GM18520 (cell line): Measurements from ENCODE around the gene ZNF462.

Experiments used
- ATAC-seq: cut with Tn5 transposase; IDR thresholded peaks from one replicate; pipeline ENCODE4 v1.9.1; 2021; ENCODE audit not compliant: unreplicated experiment

Gene ZNF462

DNA sequence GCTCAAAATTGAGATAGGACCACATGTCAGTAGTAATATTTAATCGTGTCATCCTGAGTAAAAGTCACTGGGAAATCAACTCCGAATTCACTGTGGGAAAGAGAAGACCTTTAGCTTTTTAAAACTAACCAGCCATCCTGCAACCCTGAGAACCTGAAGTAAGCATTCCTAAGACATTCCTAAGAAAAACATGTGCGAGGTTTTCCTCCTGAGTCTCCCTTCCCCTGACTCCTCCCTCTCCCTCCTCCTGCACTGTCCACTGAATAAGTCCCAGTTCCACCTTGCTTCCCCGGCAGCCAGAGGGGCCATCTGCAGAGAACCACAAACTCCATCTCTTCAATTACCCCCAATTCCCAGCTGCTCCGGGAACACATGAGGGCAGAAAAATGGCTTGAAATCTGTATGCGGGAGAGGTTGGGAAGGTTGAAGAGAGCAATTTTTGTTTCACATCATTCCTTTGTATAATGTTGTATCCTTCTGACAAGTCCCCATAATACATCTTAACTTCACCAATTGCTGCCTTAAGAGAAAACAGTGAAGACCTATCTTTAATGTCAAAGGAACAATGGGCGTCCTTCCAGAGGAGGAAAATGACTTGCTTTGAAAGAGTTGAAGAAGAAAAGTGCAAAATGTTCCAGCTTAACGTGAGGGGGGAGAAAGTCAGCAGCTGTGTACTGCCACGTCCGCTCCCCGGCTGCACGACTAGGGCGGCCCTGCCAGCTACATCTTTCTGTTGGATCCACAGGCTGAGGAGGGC is 186.3 kb downstream of the ZNF462 start:
- no peak for ATAC-seq

DNA sequence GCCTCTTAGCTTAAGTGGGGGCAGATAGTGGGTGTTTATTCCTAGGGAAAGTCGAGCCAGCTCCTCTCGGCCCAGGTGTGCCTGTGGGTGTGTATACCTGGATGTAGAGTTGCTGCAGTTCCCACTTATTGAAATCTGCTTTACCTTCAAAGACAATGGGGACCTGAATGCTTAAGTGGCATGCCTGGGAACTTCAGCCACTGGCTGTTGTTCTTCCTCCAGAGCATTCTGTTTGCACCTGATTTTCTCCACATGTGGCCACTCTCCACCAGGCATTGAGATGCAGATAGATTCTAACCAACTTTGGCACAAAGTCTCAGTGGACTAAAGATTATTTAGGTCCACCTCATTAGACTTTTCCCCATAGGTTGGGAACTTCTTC is 186.8 kb downstream of the ZNF462 start:
- ATAC-seq = no peak

DNA sequence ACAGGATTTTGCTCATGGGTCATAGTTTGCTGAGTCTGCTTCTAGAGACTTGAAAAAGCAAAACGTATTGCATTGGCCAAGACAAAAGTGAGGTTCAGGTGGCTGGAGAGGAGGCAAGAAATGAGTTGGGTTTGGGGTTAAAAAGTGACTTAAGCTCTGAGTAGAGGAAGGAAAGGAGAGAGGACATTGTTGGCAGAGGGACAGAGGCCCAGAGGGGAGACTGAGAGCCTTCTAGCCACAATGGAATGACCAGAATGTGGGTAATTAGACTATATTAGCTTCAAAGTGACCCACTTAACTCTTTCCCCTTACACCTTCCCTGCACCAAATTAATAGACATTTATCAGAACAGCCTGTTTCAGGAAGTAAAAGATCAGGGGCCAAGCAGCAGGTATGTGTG is 188.4 kb downstream of the ZNF462 start:
- no peak for ATAC-seq

DNA sequence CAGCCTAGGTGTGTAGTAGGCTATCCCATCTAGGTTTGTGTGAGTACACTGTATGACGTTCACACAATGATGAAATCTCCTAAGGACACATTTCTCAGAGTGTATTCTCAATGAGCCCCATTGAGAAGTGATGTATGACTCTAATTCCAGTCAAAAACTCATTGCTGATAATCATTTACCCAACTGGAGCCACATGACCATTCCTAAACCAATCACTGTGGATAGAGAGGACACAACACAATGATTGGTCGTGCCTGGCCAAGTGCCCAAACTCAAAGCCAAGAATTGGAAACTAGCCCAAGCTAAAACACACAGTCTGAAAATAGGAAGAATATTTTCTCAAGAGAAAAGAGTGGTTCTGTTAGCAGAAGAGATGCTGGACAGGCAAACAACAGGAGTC is 191.2 kb downstream of the ZNF462 start:
- ATAC-seq = no peak

DNA sequence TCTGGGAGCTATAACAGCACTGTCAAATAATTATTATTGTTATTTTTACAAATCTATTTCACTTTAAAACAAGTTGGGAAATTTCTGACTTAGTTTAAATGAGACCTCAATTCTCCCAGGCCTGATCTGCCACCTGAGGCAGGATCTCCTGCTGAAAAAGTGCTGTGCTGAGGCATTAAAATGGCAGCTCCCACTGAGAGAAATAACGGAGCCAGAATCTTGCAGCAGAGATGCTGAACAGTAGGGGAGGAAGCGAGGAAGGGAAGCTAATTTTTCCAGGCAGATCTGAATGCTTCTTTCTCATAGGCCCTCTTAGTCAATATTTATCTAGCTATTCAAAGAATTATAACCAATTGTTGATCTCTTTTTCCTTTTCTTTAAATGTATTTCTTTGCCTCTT is 196.3 kb downstream of the ZNF462 start:
- ATAC-seq = no peak

DNA sequence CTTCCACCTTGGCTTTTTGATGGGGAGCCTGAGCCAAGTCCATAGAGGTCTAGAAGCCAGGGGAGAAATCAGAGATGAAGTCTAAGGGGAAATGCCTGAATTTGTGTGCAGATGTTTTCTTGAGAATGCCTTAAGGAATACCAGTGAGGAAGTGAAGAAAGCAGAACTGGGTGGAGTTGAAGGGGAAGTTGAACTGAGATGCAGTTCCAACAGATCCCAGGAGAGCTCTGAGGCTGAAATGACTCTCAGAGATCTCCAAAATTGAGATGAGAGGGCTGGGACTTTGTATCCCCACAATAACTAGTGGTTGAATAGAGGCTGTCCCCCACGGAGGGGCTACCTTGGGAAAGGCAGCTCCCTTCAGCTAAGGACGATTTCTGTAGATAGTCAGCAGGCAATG is 197.1 kb downstream of the ZNF462 start:
- no peak for ATAC-seq
